GM19328 (cell line): ENCODE measurements around the gene DCAKD.

Experiments
- ATAC-seq: cut with Tn5 transposase; IDR thresholded peaks from one replicate; pipeline ENCODE4 v1.9.1; 2021; ENCODE audit warnings: mild to moderate bottlenecking, moderate library complexity; ENCODE audit not compliant: unreplicated experiment

DCAKD gene, protein sequence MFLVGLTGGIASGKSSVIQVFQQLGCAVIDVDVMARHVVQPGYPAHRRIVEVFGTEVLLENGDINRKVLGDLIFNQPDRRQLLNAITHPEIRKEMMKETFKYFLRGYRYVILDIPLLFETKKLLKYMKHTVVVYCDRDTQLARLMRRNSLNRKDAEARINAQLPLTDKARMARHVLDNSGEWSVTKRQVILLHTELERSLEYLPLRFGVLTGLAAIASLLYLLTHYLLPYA

DNA sequence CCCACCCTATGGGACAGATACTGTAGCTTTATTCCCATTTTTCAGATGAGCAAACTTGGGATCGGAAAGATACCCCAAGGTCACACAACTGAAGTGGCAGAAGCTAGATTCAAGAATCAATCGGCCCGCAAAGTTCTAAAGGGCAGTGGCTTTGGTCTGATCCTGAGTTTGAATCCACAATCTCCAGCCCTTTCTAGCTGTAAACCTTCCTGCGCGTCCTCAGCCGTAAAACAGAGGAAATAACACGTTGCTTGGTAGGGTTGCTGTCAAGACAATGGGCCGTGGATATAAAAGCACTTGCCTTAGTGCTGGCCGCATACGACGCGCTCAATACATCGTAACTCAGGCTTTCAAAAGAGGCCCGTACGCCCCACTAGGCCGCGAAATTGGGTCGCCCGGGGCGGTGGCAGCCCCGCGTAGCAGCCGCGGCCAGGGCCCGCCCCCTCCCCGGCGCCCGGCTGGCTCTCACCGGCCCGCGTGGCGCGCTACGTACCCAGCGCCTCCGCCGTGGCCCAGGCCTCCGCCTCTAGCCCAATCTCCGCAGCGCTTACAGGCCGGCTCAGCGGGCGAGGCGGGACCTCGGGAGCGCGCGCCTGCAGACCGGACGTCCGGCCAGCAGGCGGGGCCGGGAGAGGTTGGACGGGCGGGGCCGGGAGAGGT is at the start of gene DCAKD:
TSS of gene DCAKD (minus strand) at position 573 of the 660 bp plus-strand sequence. CDS start 16,747 bp downstream, outside the sequence.
- ATAC-seq = peak; percentile 96

DNA sequence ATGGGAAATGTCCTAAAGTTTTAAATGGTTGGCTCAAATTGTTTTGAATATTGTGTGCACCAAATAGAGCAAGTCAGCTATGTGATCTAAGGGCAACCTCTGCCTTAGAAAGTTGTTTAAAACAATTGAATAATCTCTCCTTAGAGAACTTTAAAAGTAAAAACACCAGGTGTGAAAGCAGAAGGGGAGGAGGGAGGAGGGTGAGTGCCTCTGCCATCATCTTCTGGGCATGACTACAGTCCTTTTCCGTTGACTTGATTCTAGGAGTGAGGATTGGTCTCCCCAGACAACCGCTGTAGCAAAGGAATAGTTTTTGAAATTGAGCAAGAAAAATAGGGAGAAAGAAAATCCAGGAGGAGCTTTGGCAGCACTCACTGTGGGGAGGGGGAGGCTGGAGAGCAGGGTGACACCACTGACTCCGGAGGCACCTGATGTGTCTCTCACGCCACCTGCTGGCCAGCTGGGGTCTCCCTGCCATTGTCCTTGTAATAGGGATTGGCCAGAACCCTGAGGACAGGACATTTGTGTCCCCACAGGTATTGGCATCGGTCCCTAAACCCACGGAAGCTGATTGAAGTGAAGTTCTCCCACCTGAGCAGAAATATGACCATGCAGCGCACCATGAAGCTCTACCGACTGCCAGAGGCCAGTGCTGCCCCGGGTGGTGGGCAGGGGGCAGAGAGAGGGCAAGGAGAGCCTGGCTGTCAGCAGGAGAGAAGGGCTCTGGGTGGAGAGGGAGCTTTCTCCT is 47.6 kb upstream of the DCAKD start:
- ATAC-seq = no peak

DNA sequence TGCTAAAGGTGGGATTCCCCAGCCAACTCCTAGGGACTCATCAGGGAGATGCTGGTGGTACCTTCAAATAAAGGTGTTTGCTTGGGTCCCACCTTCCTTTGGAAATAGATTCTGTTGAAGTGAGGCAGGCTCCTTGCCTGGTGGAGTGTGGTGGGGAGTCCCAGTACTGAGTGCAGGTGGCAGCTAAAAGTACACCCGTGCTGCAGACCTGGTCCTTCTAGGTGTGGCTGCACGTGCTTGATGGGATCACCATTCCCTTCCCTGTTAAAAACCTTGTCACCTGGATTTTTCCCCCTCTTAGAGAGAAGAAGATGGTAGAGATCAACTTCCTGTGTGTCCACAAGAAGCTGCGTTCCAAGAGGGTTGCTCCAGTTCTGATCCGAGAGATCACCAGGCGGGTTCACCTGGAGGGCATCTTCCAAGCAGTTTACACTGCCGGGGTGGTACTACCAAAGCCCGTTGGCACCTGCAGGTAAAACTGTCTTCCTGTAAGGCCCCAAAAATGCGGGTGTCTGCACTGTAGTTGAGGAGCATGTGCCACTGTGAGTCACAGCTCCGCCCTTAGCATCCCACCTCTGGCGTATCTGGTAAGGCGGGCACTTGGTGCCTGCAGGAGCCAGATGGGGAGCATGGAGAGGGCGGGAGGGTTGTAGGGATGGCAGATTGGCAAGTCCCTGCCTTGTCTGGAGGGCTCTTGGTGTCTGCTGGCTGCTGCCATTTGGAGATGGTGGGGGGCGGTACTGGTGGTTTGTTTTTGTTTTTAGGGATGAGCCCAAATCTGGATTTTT is 46.8 kb upstream of the DCAKD start:
- ATAC-seq = no peak

DNA sequence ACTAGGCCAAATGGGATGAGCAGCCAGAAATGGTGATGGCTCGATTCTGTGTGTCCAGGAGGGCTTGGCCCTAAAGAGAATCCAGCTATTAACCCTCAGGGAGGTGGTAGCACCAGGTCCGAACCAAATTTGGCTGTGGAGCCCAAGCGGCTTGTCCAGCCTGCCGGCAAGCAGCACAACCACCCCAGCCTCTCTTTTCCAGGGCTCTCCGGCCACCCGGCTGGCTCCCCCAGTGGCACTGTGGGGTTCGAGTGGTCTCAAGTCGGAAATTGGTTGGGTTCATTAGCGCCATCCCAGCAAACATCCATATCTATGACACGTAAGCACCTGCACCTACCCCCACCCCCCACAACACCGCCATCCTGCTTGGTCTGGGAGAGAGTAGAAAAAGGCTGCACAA is 45.5 kb upstream of the DCAKD start:
- no peak for ATAC-seq

DNA sequence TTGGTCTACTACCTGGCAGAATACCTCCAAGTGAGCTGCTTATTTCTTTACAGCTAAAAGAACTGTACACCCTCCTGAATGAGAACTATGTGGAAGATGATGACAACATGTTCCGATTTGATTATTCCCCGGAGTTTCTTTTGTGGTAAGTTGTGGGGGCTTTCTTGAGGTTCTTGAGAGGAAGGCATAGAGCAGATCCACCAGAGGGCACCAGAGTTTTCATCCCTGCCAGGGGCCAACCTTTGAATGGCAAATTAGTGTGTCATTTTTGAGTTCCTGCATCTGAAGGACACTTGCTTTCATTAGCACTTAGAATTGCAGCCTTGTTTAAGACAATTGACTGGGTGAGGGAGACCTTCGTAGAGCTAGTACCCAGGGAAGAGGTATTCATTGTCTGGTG is 44.7 kb upstream of the DCAKD start:
- ATAC-seq = no peak

DNA sequence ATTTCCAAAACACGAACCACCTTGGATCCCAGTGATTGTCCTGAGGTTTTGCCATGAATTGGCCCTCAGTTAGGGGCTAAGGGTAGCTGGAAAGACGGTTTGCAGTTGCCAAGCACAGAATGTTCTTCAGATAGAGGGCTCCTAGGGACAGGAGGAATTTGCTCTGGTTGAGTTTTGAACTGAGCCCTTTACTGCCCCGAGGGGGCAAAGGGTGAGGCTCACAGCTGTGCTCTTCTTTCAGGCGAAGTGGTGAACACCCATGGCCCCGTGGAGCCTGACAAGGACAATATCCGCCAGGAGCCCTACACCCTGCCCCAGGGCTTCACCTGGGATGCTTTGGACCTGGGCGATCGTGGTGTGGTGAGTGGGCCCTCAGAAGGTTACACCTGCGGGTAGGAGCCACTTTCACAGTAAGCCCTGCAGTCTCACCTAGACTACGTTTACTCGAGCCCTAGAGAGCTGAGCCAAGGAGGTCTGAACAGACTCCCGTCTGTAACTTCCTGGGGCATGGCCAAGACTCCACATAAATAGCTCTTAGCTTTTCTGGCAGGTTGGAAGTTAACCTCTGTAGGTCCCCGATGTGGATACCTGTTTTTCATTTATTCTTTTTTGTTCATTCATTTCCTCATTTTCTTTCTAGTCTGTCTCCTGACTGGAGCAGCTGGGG is 42.1 kb upstream of the DCAKD start:
- ATAC-seq = no peak

DNA sequence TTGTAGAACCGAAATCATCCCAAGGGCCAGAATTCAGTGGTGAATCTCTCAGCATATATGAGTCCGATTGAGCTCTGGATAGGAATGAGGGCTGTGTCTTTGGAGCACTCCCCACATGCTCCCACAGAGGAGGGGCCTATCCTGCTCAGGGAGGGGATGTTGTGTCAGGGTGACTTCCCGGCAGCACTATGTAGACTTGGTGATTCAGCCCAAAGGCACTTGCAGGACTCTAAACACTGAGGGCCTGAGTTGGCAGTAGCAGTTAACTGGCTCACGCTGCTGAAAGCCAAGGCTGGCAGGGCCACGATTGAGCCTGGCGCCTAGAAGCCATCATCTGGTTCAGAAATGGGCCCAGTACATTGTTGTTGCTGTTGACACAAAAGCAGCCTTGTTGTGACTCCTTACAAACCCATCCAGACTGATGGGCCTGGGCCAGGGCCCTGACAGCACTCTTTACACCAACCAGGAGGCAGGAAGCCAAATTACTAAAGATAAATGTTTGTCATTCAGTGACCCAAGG is 41.5 kb upstream of the DCAKD start:
- ATAC-seq = no peak

DNA sequence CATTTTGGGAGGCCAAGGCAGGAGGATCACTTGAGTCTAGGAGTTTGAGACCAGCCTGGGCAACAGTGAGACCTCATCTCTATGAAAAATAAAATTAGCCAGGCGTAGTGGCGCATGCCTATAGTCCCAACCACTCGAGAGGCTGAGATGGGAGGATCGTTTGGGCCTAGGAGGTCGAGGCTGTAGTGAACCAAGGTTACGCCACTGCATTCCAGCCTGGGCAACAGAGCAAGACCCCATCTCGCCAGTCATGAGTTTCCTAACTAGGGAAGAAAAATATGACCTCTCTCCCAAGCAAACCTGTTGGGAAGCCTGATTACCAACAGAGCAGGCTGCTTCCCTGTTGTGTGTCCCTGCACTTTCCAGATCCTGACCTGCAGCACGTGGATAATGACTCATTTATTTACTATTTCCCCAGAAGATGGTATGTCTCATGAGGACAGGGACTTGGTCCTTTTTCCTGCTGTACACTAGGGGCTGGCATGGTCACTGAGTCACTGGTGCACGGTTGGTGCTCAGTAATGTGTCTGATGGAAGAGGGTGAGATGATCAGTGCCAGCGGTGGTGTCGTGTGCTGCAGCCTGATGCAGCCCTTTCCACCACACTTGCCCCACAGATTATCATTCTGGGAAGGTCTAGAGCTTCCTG is 40.5 kb upstream of the DCAKD start:
- no peak for ATAC-seq

DNA sequence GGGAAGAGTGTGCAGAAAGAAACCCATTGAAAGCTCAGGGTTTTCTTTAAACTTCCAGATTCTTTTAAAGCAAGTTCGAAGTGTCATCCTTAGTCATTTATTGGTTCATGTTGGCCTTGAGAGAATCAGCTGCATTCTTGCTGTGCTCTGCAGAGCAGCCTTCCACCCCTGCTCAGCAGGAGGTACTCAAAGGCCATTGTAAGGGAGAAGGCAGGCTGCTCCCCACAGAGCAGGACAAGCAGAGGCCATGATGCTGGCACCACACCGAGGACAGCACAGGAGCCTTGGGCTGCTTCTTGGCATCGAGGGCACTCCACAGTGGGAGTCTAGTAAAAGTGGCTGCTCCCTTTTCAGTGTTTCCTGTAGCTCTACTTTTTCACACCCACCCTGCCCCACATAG is 39.3 kb upstream of the DCAKD start:
- ATAC-seq = no peak

DNA sequence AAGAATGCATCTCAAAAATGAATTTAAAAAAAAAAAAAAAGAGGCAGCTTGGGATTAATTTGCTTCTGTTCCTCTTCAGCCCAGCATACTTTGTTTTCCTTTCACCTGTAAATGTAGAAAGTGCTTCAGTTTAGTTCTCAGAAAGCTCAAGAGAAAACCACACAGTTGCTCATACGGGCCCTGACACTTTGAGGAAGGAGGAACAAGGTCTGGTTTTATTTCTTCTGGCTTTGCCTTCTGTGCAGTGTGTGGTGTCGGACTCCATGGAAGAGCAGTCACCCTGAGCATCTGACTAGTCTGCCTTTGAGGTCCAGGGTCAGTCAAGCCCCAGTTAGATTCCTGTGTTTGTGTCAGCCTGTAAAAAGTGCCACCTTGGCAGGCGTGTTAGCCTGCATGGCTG is 37.3 kb upstream of the DCAKD start:
- ATAC-seq = no peak

DNA sequence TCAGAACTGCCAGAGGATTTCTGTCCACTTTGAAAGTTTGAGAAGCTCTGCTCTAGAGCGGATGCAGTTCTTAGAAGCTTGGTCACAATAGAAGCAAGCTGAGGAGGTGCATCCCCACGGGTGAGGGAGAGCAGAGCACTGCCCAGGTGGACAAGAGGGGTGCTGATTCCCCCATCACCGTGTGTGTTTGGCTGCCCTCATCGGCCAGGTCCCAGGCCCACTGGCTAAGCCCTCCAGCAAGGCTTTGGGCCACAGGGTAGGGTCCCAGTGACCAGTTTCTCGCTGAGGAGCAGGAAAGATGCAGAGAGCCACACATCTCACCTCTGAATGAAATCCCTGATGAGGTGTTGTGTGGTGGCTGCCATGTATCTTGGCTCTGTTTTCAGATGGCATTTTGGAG is 36.5 kb upstream of the DCAKD start:
- ATAC-seq = no peak

DNA sequence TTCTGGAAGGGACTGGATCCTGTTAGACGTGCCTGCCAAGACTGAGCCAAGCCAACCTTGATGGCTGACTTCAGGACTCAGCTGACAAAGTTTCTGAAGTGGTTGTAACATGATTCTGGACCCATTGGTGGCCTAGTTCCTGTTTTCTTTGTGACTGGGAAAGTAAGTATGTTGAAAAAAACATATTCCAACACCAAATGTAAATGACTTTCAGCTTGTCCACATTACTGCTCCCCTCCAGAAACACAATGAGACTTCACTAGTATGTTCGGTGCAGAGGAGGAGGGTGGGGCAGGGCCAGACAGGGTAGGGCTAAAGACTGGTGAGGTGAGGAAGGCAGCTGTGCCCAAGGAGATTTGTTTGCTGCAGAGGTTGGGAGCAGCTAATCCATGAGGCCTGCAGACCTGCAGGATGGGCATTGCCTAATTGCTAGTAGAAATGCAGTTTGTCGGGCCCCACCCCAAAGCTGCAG is 36.1 kb upstream of the DCAKD start:
- no peak for ATAC-seq

DNA sequence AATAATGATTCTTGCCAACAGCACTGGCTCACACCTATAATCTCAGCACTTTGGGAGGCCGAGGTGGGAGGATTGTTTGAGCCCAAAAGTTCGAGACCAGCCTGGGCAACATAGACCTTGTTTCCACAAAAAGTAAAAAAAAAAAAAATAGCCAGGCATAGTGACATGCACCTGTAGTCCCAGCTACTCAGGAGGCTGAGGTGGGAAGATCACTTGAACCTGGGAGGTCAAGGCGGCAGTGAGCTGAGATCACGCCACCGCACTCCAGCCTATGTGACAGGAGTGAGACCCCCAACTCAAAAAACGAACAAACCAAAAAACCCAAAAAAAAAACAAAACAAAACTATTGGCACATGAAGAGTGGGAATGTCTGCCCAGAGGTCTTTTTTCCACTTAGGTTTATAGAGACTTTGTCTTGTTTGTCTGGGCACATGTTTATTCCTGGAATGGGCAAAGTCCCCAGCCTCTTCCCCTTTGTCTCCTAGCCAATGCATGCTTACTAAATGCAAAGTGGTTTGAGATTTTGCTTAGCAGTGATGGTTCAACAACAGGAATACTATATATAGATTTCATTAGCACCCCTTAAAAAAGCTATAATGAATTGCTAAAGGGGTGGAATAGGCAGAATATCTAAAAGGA is 35.6 kb upstream of the DCAKD start:
- no peak for ATAC-seq

DNA sequence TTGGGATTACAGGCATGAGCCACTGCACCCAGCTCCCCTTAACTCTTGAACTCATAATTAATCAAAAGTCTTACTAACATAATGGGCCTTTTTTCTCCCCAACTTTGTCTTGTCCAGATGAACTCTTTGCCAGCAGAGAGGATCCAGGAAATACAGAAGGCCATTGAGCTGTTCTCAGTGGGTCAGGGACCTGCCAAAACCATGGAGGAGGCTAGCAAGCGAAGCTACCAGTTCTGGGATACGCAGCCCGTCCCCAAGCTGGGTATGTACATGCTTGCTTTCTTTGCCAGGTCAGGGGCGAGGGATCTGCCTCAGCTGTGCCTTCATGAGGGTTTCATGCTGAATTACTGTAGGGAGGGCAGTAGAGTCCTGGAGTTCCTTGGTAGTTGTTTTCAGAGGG is 35.0 kb upstream of the DCAKD start:
- ATAC-seq = no peak

DNA sequence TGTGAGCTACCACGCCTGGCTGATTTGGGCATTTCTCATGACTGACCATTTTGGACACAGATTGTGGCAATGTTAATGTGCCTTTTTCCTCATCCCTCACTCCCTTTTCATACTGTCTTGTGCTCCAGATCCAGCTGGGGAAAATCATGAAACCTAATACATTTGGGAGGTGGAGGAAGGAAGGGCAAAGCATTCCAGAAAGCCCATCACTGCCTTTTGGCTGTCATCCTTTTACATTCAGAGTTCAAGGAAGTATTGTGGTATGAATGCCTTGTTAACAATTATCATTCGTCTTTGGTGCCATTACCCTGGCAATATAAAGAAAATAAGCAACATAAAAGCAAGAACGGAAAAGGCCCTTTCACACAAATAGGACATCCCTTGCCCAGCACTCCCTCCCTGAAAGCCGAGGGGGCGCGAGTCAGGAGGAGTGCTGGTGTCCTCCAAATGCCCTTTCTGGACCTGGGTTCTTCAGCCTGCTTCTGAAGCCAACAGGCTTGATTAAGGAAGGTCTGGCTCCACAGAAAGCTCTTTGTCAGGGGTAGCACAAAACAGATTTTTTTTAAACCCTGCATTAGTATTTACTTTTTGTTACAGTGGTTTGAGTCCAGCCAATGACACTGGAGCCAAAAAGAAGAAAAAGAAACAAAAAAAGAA is 29.7 kb upstream of the DCAKD start:
- no peak for ATAC-seq

DNA sequence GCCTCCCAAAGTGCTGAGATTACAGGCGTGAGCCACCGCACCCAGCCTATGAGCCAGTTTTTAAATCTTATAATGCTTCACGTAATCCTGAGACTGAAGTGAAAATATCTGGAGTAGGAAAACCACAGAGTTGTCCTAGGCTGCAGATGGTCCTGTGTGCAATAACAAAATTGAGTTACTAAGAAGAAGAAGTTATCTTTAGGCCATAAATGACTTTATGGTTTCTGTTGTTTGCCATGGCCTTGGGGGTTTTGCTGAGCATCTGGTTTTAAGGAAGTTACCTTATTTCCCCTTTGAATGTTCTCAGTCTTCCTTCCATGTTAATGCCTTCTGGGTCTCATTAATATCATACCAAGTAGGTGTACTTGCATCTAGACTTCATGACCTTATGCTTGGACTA is 26.2 kb upstream of the DCAKD start:
- ATAC-seq = no peak

DNA sequence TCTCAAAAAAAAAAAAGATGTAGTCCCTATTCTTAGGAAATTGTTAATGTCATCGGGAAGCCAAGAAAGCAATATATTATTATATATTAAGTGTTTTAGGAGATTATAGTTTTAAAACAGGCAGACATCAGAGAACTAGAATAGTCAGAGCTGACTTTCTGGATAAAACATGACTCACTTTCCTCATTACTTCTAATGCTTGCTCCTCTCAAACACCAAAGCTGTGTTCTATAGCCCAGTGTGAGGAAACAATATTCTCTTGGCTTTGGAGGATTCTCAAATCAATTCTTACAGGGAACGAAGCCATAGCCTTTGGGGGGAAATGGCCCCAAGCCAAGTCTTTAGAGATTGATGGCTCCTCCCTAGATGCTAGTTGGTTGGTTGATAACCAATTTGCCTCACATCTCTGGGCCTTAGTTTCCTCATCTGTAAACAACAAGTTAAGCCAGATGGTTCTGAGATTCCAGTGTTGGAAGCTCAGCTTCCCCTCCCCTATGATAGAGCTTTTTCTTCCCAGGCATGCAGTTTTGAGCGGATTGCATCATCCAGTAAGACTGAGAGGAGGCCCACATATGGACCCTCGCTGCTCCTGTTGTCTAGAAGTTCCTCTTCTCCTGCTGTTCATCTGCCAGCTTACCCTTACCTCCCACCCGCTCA is 22.1 kb upstream of the DCAKD start:
- no peak for ATAC-seq

DNA sequence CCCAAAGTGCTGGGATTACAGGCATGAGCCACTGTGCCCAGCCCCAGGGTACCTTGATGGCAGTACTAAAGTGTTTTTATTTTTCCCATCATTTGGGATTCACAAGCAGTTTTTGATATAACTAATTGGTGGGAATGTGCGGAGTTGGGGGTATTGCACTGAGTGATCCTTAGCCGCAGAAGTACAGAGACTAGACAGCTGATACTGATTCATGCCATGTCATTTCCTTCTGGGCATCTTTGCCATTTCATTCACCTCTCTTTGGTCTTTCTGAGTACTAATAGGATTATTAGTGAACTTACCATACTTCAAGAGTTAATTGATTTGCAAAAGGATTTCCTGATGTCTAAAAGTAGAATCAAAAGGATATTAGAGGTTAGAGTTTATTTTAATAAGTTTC is 19.4 kb upstream of the DCAKD start:
- ATAC-seq = no peak
